Testis (tissue), 3 donors: ENCODE results near the gene ADRB2. TPM values are rescaled to one million over a fixed set of nuclear protein-coding genes. Genes with fewer than 3 reads are reported as not detected.

ENCODE experiments used
- DNase-seq: peaks from one replicate; pipeline ENCODE4 v3.0.0-alpha.2; 2019
- H3K27ac ChIP-seq, 2 donors: fragments of 200-600 bp; sonication (generic); one replicate each; pipeline ENCODE4 v1.5.1; 2019
- H3K27me3 ChIP-seq: fragments of 200-600 bp; sonication (generic); one replicate; pipeline ENCODE4 v1.5.1; 2019
- H3K36me3 ChIP-seq: fragments of 200-600 bp; sonication (generic); one replicate; pipeline ENCODE4 v1.5.1; 2017; ENCODE audit warnings: low read depth; ENCODE audit errors: missing control alignments
- H3K4me1 ChIP-seq: fragments of 200-600 bp; sonication (generic); one replicate; pipeline ENCODE4 v1.5.1; 2019
- H3K4me3 ChIP-seq, 2 donors: fragments of 200-600 bp; sonication (generic); one replicate each; pipeline ENCODE4 v1.5.1; 2017 to 2019
- H3K9me3 ChIP-seq: fragments of 200-600 bp; sonication (generic); one replicate; pipeline ENCODE4 v1.5.1; 2017
- POLR2A ChIP-seq: fragments of 450-650 bp; IDR thresholded peaks from one replicate; pipeline ENCODE4 v1.6.1; 2017; ENCODE audit warnings: antibody characterized with exemption, mild to moderate bottlenecking, moderate library complexity
- WGBS, 2 donors: methylation state at CpG; one replicate each; pipeline ENCODE4 v1.1.5; 2018; 5-methylcytosine and 5-hydroxymethylcytosine counted together
- intact Hi-C: fragments of 100-400 bp; cut with DNase I; formaldehyde crosslinking; loops from one replicate; pipeline ENCODE4 v1.15.1; 2023; ENCODE audit warnings: low total_unique reads
- polyA plus RNA-seq: library from polyadenylated mRNA; stranded (reverse); fragments of 350-450 nt; fragmentation: Illumina TruSeq; extraction: RNeasy Lipid Tissue Mini Kit (QIAGEN cat#74804); gene quantifications from one replicate; pipeline ENCODE4 v1.2.3, GENCODE V29; 2014; ENCODE audit warnings: low read depth, low replicate concordance; ENCODE audit not compliant: insufficient read depth
- total RNA-seq, 2 donors: library from RNA; depleted of rRNA; stranded (reverse); fragments of >200 nt; gene quantifications; one replicate each; pipeline ENCODE4 v1.2.3, GENCODE V29; 2016
- TF ChIP-seq, protein P1 (sequence below), 3 experiments: fragments of 450-650 bp in 2 of 3; fragments of 200-600 bp in 1 of 3; sonication (generic) in 1 of 3; IDR thresholded peaks; one replicate each; pipeline ENCODE4 v1.5.1; 2016 to 2019; ENCODE audit warnings: antibody characterized with exemption in 3 of 3, mild to moderate bottlenecking in 2 of 3, moderate library complexity in 1 of 3

Gene ADRB2
- total and polyA plus RNA-seq, 3 donors from 2014 or later: 0.76 to 0.93 (median 0.79) TPM

DNA sequence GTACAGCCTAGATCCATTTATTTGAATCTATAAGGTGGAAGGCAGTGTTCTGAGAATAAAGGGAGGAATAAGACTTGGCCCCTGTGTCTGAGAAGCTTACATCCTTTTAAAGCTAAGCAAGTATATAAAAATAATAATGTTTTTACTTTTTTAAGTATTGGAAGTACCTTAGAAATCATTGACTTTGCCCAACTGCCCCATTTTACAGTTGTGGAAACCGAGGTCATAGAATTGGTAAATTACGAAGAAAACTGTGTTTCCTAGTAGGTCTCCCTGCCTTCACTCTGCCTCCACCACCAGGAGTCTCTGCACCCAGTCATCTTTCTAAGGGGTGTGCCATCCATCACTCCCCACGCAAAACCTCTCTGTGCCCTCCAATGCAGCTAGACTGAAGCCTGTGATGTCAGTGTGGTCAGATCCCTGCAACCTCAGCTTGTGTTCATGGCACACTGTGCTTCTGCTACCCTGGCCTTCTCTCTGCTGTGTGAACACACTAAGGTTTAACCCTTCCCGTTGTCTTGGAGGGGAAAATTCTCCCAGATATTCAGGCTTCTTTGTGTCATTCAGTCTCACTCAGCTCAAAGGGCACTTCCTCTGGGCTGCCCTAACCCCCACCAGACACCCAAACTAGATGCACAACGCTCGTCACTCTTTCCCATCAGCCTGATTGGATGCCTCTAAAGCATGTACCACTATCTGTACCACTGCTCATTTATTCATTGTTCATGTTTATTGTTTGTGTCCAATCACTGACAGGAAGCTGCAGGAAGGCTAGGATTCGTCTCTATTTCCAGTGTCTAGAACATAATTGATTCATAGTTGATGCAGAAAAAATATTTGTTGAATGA, 18.2 kb downstream of the ADRB2 start:
- Histone ChIP-seq H3K9me3 (no peaks in the 10 kb centered on the region), H3K27ac (no peak overlapping the region), H3K4me3 (no peak overlapping the region), H3K36me3 (no peaks in the 10 kb centered on the region), H3K4me1 (no peaks in the 10 kb centered on the region), H3K27me3 (no peaks in the 10 kb centered on the region)
- WGBS, 2 donors: 87 to 88% methylated on average over 5 to 7 of the region's 7 CpGs
- DNase-seq: no peak
- no peak for TF ChIP-seq POLR2A
- TF ChIP-seq, protein P1, sequence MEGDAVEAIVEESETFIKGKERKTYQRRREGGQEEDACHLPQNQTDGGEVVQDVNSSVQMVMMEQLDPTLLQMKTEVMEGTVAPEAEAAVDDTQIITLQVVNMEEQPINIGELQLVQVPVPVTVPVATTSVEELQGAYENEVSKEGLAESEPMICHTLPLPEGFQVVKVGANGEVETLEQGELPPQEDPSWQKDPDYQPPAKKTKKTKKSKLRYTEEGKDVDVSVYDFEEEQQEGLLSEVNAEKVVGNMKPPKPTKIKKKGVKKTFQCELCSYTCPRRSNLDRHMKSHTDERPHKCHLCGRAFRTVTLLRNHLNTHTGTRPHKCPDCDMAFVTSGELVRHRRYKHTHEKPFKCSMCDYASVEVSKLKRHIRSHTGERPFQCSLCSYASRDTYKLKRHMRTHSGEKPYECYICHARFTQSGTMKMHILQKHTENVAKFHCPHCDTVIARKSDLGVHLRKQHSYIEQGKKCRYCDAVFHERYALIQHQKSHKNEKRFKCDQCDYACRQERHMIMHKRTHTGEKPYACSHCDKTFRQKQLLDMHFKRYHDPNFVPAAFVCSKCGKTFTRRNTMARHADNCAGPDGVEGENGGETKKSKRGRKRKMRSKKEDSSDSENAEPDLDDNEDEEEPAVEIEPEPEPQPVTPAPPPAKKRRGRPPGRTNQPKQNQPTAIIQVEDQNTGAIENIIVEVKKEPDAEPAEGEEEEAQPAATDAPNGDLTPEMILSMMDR (IDR thresholded peaks at IDR 0.05): no peak
- intact Hi-C loops: no loop called here

DNA sequence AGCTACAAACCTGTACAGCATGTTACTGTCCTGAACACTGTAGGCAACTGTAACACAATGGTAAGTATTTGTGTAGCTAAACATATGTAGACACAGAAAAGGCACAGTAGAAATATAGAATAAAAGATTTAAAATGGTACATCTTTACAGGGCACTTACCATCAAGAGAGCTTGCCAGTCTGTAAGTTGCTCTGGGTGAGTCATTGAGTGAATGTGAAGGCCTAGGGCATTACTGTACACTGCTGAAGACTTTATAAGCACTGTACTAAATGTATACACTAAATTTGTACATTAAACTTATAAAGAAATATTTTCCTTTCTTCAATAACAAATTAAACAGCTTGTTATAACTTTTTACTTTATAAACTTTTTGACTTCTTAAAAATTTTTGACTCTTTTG, 20.5 kb downstream of the ADRB2 start:
- no peaks in the 10 kb centered on the region for H3K9me3 ChIP-seq
- H3K27ac ChIP-seq: no peak overlapping the region
- H3K4me1 ChIP-seq: no peaks in the 10 kb centered on the region
- DNase-seq: no peak
- intact Hi-C loops: no loop called here
- H3K27me3 ChIP-seq: no peaks in the 10 kb centered on the region
- no peak overlapping the region for H3K4me3 ChIP-seq
- TF ChIP-seq POLR2A: no peak
- TF ChIP-seq, protein P1 (IDR thresholded peaks at IDR 0.05): no peak
- H3K36me3 ChIP-seq: no peaks in the 10 kb centered on the region

DNA sequence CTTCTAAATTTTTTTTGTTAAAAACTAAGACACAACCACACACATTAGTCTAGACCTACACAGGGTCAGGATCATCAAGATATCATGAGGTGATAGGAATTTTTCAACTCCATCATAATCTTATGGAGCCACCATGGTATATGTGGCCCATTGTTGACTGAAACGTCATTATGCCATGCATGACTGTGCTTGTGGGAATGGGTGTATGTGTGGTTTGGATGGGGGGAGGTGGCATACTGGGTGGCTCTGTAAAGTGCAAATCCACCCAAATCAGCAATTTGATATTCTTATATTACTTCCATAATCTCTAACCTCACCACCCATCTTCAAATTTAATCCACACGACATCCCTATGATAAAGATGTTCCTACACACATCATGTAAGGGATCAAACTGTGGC, 21.0 kb downstream of the ADRB2 start:
- 84 to 88% methylated on average over 2 of the region's 2 CpGs for WGBS, 2 donors
- Histone ChIP-seq H3K27me3 (no peaks in the 10 kb centered on the region), H3K36me3 (no peaks in the 10 kb centered on the region), H3K9me3 (no peaks in the 10 kb centered on the region), H3K4me1 (no peaks in the 10 kb centered on the region), H3K27ac (no peak overlapping the region), H3K4me3 (no peak overlapping the region)
- TF ChIP-seq, protein P1 (IDR thresholded peaks at IDR 0.05): no peak
- no peak for TF ChIP-seq POLR2A
- intact Hi-C loops: no loop called here
- no peak for DNase-seq

DNA sequence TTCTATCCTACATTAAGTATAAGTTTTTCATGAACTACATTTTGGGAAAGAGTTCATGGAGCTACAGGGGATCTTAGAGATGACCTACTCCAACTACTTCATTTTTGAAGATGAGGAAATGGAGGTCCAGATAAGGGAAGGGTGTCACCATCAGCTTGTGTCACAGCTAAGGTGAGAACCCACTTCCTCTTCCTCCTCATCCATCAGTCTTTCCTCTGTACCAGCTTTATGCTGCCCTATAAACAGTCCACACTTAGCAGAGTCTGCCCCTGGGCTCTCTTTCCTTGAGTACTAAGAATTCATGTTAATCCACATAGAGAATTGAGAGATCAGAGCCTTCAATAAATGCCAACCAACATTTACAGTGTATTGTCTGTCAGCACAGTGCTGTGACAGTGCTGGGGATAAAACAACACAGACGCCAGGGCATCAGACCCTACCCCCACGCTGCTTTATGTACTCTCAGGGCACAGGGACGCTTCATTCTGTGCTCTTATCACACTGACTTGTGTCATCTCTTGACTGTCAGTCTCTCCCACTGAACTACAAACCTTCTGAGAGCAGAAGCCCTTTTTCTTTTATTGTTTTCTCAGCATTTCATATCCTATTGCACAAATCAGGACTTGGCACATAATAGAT, 22.1 kb downstream of the ADRB2 start:
- no peak for DNase-seq
- TF ChIP-seq POLR2A: no peak
- TF ChIP-seq, protein P1 (IDR thresholded peaks at IDR 0.05): no peak
- no peak overlapping the region for H3K27ac ChIP-seq
- no peaks in the 10 kb centered on the region for H3K4me1 ChIP-seq
- H3K36me3 ChIP-seq: no peaks in the 10 kb centered on the region
- intact Hi-C loops: no loop called here
- 53 to 91% methylated on average over 3 of the region's 3 CpGs for WGBS, 2 donors
- no peaks in the 10 kb centered on the region for H3K9me3 ChIP-seq
- H3K27me3 ChIP-seq: no peaks in the 10 kb centered on the region
- no peak overlapping the region for H3K4me3 ChIP-seq
